Measurements from ENCODE around the gene MPEG1. TPM values are rescaled to one million over a fixed set of nuclear protein-coding genes. Genes with fewer than 3 reads are reported as not detected.

MPEG1 gene
- polyA plus RNA-seq, 4 donors: 1.8 to 40.1 (median 7.6) TPM

DNA sequence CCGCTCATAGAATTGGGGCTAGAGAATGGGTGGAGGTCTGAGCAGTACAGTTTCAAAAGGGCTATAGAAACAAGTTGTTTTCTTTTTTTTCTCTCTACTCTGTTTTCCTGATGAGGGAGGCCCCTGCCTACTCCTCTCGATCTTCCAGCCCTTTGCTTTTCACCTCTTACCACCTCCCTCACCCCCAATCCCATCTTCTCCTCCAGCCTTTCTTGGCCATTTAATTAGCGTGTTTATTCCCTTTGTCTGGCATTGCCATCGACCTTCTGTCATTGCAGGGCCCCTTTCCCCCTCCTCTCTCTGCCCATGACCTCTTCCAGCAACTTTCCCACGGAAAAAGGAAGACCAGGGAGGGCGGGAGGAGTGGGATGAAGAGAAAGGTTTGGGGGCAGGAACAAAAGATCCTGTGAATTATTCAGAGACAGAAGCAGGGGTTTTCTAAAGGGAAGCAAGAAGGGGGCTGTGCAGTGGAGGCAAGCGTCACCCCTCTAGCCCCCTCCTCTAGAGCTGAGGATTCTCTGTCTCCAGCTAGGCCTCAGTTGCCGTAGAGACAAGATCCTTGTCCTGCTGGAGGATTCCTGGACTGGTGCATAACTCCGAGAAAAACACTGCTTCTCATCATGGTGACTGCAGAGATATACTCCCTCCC is 27.9 kb downstream of the MPEG1 start:
- H3K4me3 ChIP-seq (ENCODE audit: low read depth in 1 of 3, low read length in 3 of 3): peak overlapping the region in 1 of 3 donors; percentile 31
- DNase-seq (no peak), FAIRE-seq (no peak)
- H3K36me3 ChIP-seq (ENCODE audit: control insufficient read depth in 3 of 3, insufficient read depth in 2 of 3, low read depth in 1 of 3, low read length in 3 of 3): peaks cover 3 to 73% (median 3%) of the 10 kb centered on the region in 3 donors
- H3K9me3 ChIP-seq (ENCODE audit: control insufficient read depth in 2 of 2, insufficient read depth in 1 of 2, low read depth in 1 of 2, low read length in 1 of 2): no peaks in the 10 kb centered on the region
- no peaks in the 10 kb centered on the region for H3K27me3 ChIP-seq (ENCODE audit: control insufficient read depth in 3 of 3, insufficient read depth in 3 of 3, low read length in 3 of 3)
- peak overlapping the region; percentile 53 to 96 (median 96) for H3K27ac ChIP-seq (ENCODE audit: low read depth in 1 of 3, low read length in 2 of 3)
- peaks cover 5 to 77% (median 11%) of the 10 kb centered on the region in 3 donors for H3K4me1 ChIP-seq (ENCODE audit: control insufficient read depth in 3 of 3, insufficient read depth in 2 of 3, low read depth in 1 of 3, low read length in 2 of 3)
- WGBS, 3 donors: 25 to 51% (median 48%) methylated on average over 9 of the region's 9 CpGs

DNA sequence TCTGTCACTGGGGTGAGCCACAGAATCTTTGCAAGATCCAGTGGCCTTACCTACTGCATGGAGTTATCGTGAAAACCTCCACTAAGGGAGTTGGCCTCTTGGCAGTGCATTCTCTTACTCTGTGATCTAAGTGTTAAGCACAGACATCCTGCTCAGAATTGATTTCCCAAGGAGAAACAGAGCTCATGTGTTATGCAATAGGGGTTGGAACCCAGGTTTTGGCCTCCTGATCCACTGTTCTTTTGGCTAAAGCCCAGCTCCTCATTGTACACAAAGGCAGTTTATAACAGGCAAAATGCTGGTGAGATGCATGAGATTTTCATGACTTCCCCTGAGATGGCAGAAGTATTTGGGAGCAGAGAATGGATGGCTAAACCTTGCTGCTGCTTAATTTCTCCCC is 29.0 kb downstream of the MPEG1 start:
- Histone ChIP-seq H3K27me3 (ENCODE audit: control insufficient read depth in 3 of 3, insufficient read depth in 3 of 3, low read length in 3 of 3) (no peaks in the 10 kb centered on the region), H3K27ac (ENCODE audit: low read depth in 1 of 3, low read length in 2 of 3) (peak overlapping the region in 2 of 3 donors; percentile 28 to 96), H3K36me3 (ENCODE audit: control insufficient read depth in 3 of 3, insufficient read depth in 2 of 3, low read depth in 1 of 3, low read length in 3 of 3) (peaks cover 0 to 70% (median 3%) of the 10 kb centered on the region in 3 donors), H3K4me3 (ENCODE audit: low read depth in 1 of 3, low read length in 3 of 3) (no peak overlapping the region), H3K4me1 (ENCODE audit: control insufficient read depth in 3 of 3, insufficient read depth in 2 of 3, low read depth in 1 of 3, low read length in 2 of 3) (peaks cover 5 to 68% (median 8%) of the 10 kb centered on the region in 3 donors), H3K9me3 (ENCODE audit: control insufficient read depth in 2 of 2, insufficient read depth in 1 of 2, low read depth in 1 of 2, low read length in 1 of 2) (peaks cover 0 to 8% of the 10 kb centered on the region in 2 donors)
- no peak for FAIRE-seq
- 20 to 42% (median 27%) methylated on average over 1 of the region's 1 CpG for WGBS, 3 donors
- DNase-seq: peak in 1 of 2 donors; percentile 12

DNA sequence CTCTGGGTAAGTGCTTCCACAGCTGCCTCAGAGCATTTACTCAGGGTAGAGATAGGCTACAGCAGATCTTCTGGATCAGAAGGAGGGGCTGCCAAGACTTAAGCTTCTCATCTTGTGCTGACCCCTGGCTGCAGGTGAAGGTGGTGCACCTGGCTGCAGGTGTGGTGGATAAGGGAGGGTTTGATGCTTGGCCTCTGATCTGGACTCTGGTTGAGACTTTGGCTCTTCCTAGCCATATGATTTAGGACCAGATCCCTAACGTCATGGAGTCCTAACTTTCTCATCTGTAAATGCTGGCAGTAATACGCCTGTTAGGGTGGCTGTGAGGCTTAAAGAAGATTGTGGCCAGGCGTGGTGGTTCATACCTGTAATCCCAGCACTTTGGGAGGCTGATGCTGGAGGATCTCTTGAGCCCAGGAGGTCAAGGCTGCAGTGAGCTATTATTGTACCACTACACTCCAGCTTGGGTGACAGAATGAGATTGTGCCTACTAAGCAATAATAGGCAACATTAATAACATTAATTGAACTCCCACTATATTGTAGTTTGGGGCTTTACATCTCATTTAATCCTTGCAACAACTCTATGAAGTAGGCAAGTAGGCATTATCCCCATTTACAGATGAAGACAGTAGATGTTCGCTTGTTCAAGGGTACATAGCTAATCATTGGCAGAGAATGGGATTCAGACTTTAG is 30.1 kb downstream of the MPEG1 start:
- H3K4me1 ChIP-seq (ENCODE audit: control insufficient read depth in 3 of 3, insufficient read depth in 2 of 3, low read depth in 1 of 3, low read length in 2 of 3): peaks cover 4 to 63% (median 8%) of the 10 kb centered on the region in 3 donors
- no peak overlapping the region for H3K4me3 ChIP-seq (ENCODE audit: low read depth in 1 of 3, low read length in 3 of 3)
- peak overlapping the region in 2 of 3 donors; percentile 33 to 59 for H3K27ac ChIP-seq (ENCODE audit: low read depth in 1 of 3, low read length in 2 of 3)
- DNase-seq: peak; percentile 86 to 90
- WGBS, 3 donors: 46 to 70% (median 47%) methylated on average over 4 of the region's 4 CpGs
- peaks cover 0 to 8% of the 10 kb centered on the region in 2 donors for H3K9me3 ChIP-seq (ENCODE audit: control insufficient read depth in 2 of 2, insufficient read depth in 1 of 2, low read depth in 1 of 2, low read length in 1 of 2)
- H3K27me3 ChIP-seq (ENCODE audit: control insufficient read depth in 3 of 3, insufficient read depth in 3 of 3, low read length in 3 of 3): no peaks in the 10 kb centered on the region
- no peak for FAIRE-seq
- H3K36me3 ChIP-seq (ENCODE audit: control insufficient read depth in 3 of 3, insufficient read depth in 2 of 3, low read depth in 1 of 3, low read length in 3 of 3): peaks cover 0 to 62% (median 3%) of the 10 kb centered on the region in 3 donors

DNA sequence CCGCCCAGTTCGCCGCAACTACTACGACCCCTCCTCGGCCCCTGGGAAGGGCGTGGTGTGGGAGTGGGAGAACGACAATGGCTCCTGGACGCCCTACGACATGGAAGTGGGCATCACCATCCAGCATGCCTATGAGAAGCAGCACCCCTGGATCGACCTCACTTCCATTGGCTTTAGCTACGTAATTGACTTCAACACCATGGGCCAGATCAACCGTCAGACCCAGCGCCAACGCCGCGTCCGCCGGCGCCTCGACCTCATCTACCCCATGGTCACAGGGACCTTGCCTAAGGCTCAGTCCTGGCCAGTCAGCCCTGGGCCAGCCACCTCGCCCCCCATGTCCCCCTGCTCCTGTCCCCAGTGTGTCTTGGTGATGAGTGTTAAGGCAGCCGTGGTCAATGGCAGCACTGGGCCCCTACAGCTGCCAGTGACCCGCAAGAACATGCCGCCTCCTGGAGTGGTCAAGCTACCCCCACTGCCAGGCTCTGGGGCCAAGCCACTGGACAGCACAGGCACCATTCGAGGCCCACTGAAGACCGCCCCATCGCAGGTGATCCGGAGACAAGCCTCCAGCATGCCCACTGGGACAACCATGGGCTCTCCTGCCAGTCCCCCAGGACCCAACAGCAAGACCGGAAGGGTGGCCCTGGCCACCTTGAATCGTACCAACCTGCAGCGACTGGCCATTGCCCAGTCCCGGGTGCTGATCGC is 30.8 kb downstream of the MPEG1 start:
- 90 to 94% (median 90%) methylated on average over 33 of the region's 33 CpGs for WGBS, 3 donors
- DNase-seq (no peak), FAIRE-seq (no peak)
- Histone ChIP-seq H3K27ac (ENCODE audit: low read depth in 1 of 3, low read length in 2 of 3) (peak overlapping the region in 1 of 3 donors; percentile 18), H3K4me3 (ENCODE audit: low read depth in 1 of 3, low read length in 3 of 3) (no peak overlapping the region), H3K36me3 (ENCODE audit: control insufficient read depth in 3 of 3, insufficient read depth in 2 of 3, low read depth in 1 of 3, low read length in 3 of 3) (peaks cover 0 to 59% (median 3%) of the 10 kb centered on the region in 3 donors), H3K4me1 (ENCODE audit: control insufficient read depth in 3 of 3, insufficient read depth in 2 of 3, low read depth in 1 of 3, low read length in 2 of 3) (peaks cover 0 to 59% (median 6%) of the 10 kb centered on the region in 3 donors), H3K9me3 (ENCODE audit: control insufficient read depth in 2 of 2, insufficient read depth in 1 of 2, low read depth in 1 of 2, low read length in 1 of 2) (peaks cover 0 to 8% of the 10 kb centered on the region in 2 donors), H3K27me3 (ENCODE audit: control insufficient read depth in 3 of 3, insufficient read depth in 3 of 3, low read length in 3 of 3) (no peaks in the 10 kb centered on the region)

DNA sequence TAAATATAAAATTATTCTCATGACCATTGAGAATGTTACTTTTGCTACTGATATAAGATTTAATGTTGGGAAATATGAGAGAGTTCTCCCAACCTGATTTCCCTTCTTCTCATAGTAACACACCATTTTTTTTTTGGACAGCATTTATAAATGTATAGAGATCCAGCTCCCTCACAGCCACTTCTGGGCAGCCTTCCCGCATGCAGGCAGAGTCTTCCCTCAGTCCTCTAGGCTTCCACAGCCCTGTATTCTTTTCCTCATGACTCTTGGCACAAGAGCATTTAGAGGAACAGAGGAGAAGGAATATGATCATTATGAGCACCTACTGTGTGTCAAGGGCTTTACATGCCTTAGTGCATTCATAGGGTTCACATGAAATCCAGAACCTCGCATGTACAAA is 31.8 kb downstream of the MPEG1 start:
- 80 to 85% (median 81%) methylated on average over 2 of the region's 2 CpGs for WGBS, 3 donors
- no peak for FAIRE-seq
- peaks cover 3 to 59% (median 4%) of the 10 kb centered on the region in 3 donors for H3K4me1 ChIP-seq (ENCODE audit: control insufficient read depth in 3 of 3, insufficient read depth in 2 of 3, low read depth in 1 of 3, low read length in 2 of 3)

DNA sequence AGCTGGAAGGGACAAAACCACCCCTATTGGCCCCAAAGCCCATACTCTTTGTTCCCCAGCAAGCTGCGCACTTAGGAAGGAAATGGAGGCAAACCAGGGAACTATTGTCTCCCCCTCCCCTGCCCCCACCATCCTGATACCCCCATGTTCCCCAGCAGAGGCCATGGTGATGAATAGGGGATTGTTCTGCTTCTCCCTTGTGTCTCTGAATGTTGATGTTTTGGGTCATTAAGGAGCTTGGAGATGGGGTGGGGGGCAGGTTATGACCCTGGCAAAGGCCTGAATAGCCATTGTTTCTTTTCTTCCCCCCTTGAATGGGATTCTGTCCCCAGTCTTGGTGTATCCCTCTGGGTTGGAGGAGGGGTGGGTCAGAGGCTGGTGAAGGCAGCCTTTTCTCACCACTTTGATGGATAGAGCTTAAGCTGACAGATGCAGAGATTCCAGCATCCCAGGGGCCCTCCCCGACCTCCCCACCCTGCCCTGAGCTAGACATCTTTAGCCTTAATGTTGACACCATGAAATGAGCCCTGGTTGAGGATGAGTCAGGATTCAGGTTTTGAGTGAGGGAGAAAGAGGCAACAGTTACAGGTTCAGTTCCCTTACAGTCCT is 32.5 kb downstream of the MPEG1 start:
- H3K36me3 ChIP-seq (ENCODE audit: control insufficient read depth in 3 of 3, insufficient read depth in 2 of 3, low read depth in 1 of 3, low read length in 3 of 3): peaks cover 0 to 54% (median 3%) of the 10 kb centered on the region in 3 donors
- 79 to 92% (median 82%) methylated on average over 2 of the region's 2 CpGs for WGBS, 3 donors
- DNase-seq (no peak), FAIRE-seq (no peak)
- H3K27ac ChIP-seq (ENCODE audit: low read depth in 1 of 3, low read length in 2 of 3): no peak overlapping the region
- no peak overlapping the region for H3K4me3 ChIP-seq (ENCODE audit: low read depth in 1 of 3, low read length in 3 of 3)
- H3K27me3 ChIP-seq (ENCODE audit: control insufficient read depth in 3 of 3, insufficient read depth in 3 of 3, low read length in 3 of 3): no peaks in the 10 kb centered on the region
- H3K9me3 ChIP-seq (ENCODE audit: control insufficient read depth in 2 of 2, insufficient read depth in 1 of 2, low read depth in 1 of 2, low read length in 1 of 2): peaks cover 0 to 8% of the 10 kb centered on the region in 2 donors
- H3K4me1 ChIP-seq (ENCODE audit: control insufficient read depth in 3 of 3, insufficient read depth in 2 of 3, low read depth in 1 of 3, low read length in 2 of 3): peaks cover 7 to 59% (median 7%) of the 10 kb centered on the region in 3 donors

More for the DNA sequence above, 31.8 kb downstream of the MPEG1 start:
- H3K36me3 ChIP-seq (ENCODE audit: control insufficient read depth in 3 of 3, insufficient read depth in 2 of 3, low read depth in 1 of 3, low read length in 3 of 3): peaks cover 0 to 55% (median 3%) of the 10 kb centered on the region in 3 donors
- H3K9me3 ChIP-seq (ENCODE audit: control insufficient read depth in 2 of 2, insufficient read depth in 1 of 2, low read depth in 1 of 2, low read length in 1 of 2): peaks cover 0 to 8% of the 10 kb centered on the region in 2 donors
- no peaks in the 10 kb centered on the region for H3K27me3 ChIP-seq (ENCODE audit: control insufficient read depth in 3 of 3, insufficient read depth in 3 of 3, low read length in 3 of 3)
- H3K27ac ChIP-seq (ENCODE audit: low read depth in 1 of 3, low read length in 2 of 3): no peak overlapping the region
- no peak overlapping the region for H3K4me3 ChIP-seq (ENCODE audit: low read depth in 1 of 3, low read length in 3 of 3)
- no peak for DNase-seq

DNA sequence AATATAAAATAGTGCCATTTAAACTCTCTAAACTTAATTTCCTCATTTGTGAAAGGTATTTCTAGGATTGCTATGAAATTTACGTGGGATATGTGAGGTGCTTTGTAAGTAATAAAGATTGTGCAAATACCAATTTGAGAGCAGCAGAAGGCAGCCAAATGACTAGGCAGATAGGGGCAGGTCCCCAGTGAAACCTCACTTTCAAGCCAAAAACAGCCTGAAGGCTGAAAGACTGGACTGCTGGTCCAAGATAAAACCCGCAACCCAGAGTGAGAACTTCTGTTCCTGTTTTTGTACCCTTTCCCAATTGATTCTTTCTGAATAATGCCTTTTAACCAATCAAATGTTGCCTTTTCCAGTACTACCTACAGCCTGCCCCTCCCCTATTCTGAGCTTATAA is 33.6 kb downstream of the MPEG1 start:
- H3K9me3 ChIP-seq (ENCODE audit: control insufficient read depth in 2 of 2, insufficient read depth in 1 of 2, low read depth in 1 of 2, low read length in 1 of 2): peaks cover 0 to 8% of the 10 kb centered on the region in 2 donors
- H3K27ac ChIP-seq (ENCODE audit: low read depth in 1 of 3, low read length in 2 of 3): no peak overlapping the region
- peaks cover 0 to 45% (median 3%) of the 10 kb centered on the region in 3 donors for H3K36me3 ChIP-seq (ENCODE audit: control insufficient read depth in 3 of 3, insufficient read depth in 2 of 3, low read depth in 1 of 3, low read length in 3 of 3)
- no peak overlapping the region for H3K4me3 ChIP-seq (ENCODE audit: low read depth in 1 of 3, low read length in 3 of 3)
- FAIRE-seq (no peak), DNase-seq (no peak)
- H3K27me3 ChIP-seq (ENCODE audit: control insufficient read depth in 3 of 3, insufficient read depth in 3 of 3, low read length in 3 of 3): no peaks in the 10 kb centered on the region
- WGBS, 3 donors: 84 to 89% (median 86%) methylated on average over 2 of the region's 2 CpGs
- H3K4me1 ChIP-seq (ENCODE audit: control insufficient read depth in 3 of 3, insufficient read depth in 2 of 3, low read depth in 1 of 3, low read length in 2 of 3): peaks cover 7 to 57% (median 10%) of the 10 kb centered on the region in 3 donors

DNA sequence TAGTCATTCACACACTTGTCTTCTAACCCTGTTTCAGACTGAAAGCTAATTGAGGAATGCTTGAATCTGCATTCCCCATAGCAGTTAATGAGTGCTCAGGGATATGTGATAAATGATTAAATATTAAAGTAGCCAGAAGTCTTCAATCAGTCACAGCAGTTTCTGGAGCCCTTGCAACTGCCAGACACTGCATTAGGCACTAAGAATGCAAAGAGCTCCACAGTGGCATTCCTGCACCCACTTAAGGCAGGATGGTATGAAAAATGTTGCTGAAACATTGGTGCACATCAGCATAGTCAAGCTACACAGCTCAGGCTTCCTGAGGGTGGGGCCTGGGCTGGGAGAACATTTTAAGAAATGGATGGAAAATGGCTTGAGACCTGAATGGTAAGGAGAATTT is 34.3 kb downstream of the MPEG1 start:
- no peaks in the 10 kb centered on the region for H3K27me3 ChIP-seq (ENCODE audit: control insufficient read depth in 3 of 3, insufficient read depth in 3 of 3, low read length in 3 of 3)
- DNase-seq: no peak
- no peak overlapping the region for H3K27ac ChIP-seq (ENCODE audit: low read depth in 1 of 3, low read length in 2 of 3)
- H3K4me3 ChIP-seq (ENCODE audit: low read depth in 1 of 3, low read length in 3 of 3): no peak overlapping the region
- H3K9me3 ChIP-seq (ENCODE audit: control insufficient read depth in 2 of 2, insufficient read depth in 1 of 2, low read depth in 1 of 2, low read length in 1 of 2): peaks cover 0 to 8% of the 10 kb centered on the region in 2 donors
- H3K4me1 ChIP-seq (ENCODE audit: control insufficient read depth in 3 of 3, insufficient read depth in 2 of 3, low read depth in 1 of 3, low read length in 2 of 3): peaks cover 7 to 54% (median 10%) of the 10 kb centered on the region in 3 donors
- peaks cover 0 to 38% (median 3%) of the 10 kb centered on the region in 3 donors for H3K36me3 ChIP-seq (ENCODE audit: control insufficient read depth in 3 of 3, insufficient read depth in 2 of 3, low read depth in 1 of 3, low read length in 3 of 3)
- FAIRE-seq: no peak
